ENCODE data around the gene NRIP2.

Gene NRIP2

GRCh38 chr12:2851931-2852330 lies 17.1 kb upstream of the NRIP2 start:
- H3K4me3 ChIP-seq (ENCODE audit: low read depth, low read length): no peak overlapping the region

- H3K4me3 ChIP-seq (ENCODE audit: low read depth, low read length): no peak overlapping the region
These were observed 10.4 kb upstream of the NRIP2 start for GRCh38 chr12:2845280-2845679.

GRCh38 chr12:2844786-2845185 lies 10.0 kb upstream of the NRIP2 start:
- no peak overlapping the region for H3K4me3 ChIP-seq (ENCODE audit: low read depth, low read length)

GRCh38 chr12:2842948-2843347 lies 8.1 kb upstream of the NRIP2 start:
- H3K4me3 ChIP-seq (ENCODE audit: low read depth, low read length): no peak overlapping the region

GRCh38 chr12:2841056-2841650 lies 6.3 kb upstream of the NRIP2 start:
- H3K4me3 ChIP-seq (ENCODE audit: low read depth, low read length): no peak overlapping the region

GRCh38 chr12:2836574-2836973 lies 1.7 kb upstream of the NRIP2 start:
- no peak overlapping the region for H3K4me3 ChIP-seq (ENCODE audit: low read depth, low read length)

- H3K4me3 ChIP-seq (ENCODE audit: low read depth, low read length): no peak overlapping the region
These were observed 1.0 kb upstream of the NRIP2 start for GRCh38 chr12:2835691-2836403.

- no peak overlapping the region for H3K4me3 ChIP-seq (ENCODE audit: low read depth, low read length)
These were observed 1.0 kb downstream of the NRIP2 start for GRCh38 chr12:2833810-2834209.

- no peak overlapping the region for H3K4me3 ChIP-seq (ENCODE audit: low read depth, low read length)
These were observed 1.5 kb downstream of the NRIP2 start for GRCh38 chr12:2833327-2833726.

GRCh38 chr12:2832550-2833127 lies 2.2 kb downstream of the NRIP2 start:
- H3K4me3 ChIP-seq (ENCODE audit: low read depth, low read length): no peak overlapping the region

- no peak overlapping the region for H3K4me3 ChIP-seq (ENCODE audit: low read depth, low read length)
These were observed 5.6 kb downstream of the NRIP2 start for GRCh38 chr12:2829275-2829674.

- no peak overlapping the region for H3K4me3 ChIP-seq (ENCODE audit: low read depth, low read length)
These were observed 7.9 kb downstream of the NRIP2 start for GRCh38 chr12:2826721-2827515.

GRCh38 chr12:2826036-2826435 lies 8.8 kb downstream of the NRIP2 start:
- H3K4me3 ChIP-seq (ENCODE audit: low read depth, low read length): no peak overlapping the region

GRCh38 chr12:2825132-2825531 lies 9.7 kb downstream of the NRIP2 start:
- H3K4me3 ChIP-seq (ENCODE audit: low read depth, low read length): no peak overlapping the region

GRCh38 chr12:2824541-2824940 lies 10.3 kb downstream of the NRIP2 start:
- H3K4me3 ChIP-seq (ENCODE audit: low read depth, low read length): no peak overlapping the region

- H3K4me3 ChIP-seq (ENCODE audit: low read depth, low read length): no peak overlapping the region
These were observed 11.4 kb downstream of the NRIP2 start for GRCh38 chr12:2823483-2823882.

- no peak overlapping the region for H3K4me3 ChIP-seq (ENCODE audit: low read depth, low read length)
These were observed 14.4 kb downstream of the NRIP2 start for GRCh38 chr12:2820432-2820831.

GRCh38 chr12:2819810-2820209 lies 15.0 kb downstream of the NRIP2 start:
- no peak overlapping the region for H3K4me3 ChIP-seq (ENCODE audit: low read depth, low read length)

GRCh38 chr12:2813214-2814185 lies 21.3 kb downstream of the NRIP2 start:
- peak overlapping the region; percentile 93 for H3K4me3 ChIP-seq (ENCODE audit: low read depth, low read length)
